GOT3 (cell line): ENCODE data around the gene PLA2R1.

ENCODE experiments used
- DNase-seq: peaks from one replicate; lab custom pipeline; 2025; ENCODE audit warnings: mixed read lengths; lab: John Stamatoyannopoulos, UW

The PLA2R1 gene

GRCh38 chr2:160033732-160034392 lies 28.6 kb downstream of the PLA2R1 start:
- DNase-seq: no peak

GRCh38 chr2:160029270-160029628 lies 33.2 kb downstream of the PLA2R1 start:
- DNase-seq: no peak

GRCh38 chr2:160028431-160029269 lies 33.8 kb downstream of the PLA2R1 start:
- no peak for DNase-seq

GRCh38 chr2:160022162-160022561 lies 40.3 kb downstream of the PLA2R1 start:
- DNase-seq: no peak

GRCh38 chr2:160019374-160020090 lies 42.9 kb downstream of the PLA2R1 start:
- no peak for DNase-seq

GRCh38 chr2:160015746-160016145 lies 46.7 kb downstream of the PLA2R1 start:
- no peak for DNase-seq

GRCh38 chr2:160014227-160014626 lies 48.2 kb downstream of the PLA2R1 start:
- no peak for DNase-seq

DNA sequence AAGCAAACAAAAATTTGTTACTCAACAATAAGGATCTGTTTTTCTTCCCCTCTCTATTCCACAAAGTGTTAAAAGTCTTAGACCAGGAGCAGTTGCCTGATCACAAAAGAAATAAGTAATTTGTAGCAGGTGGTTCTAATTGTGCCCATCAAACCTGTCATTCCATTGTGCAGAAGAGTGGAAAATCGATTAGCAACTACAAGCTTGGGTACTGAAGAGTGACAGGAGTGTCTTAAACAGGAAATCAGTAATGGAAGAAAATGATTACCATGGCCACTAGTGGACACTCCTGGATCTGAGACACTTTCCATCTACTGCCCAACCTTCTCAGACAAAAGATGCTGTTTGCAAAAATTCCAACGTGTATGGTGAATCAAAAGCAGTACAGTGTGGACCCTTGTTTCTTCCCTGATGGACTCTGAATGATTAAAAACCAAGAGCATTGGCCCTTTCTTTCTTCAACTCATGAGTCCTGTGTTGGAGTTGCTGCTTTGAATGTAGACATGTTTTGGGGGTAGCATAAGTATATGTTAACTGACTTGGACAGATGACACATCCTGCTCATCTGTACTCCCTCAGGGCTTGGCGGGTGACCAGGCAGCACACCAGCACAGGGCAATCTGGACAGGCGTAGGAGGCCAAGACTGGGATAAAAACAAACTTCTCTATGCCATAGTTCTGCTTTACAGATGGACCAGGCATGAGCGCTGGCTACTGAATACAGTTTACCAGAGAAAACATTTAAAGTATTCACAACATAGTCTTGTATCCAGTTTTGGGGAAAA lies 51.9 kb downstream of the PLA2R1 start:
- no peak for DNase-seq

DNA sequence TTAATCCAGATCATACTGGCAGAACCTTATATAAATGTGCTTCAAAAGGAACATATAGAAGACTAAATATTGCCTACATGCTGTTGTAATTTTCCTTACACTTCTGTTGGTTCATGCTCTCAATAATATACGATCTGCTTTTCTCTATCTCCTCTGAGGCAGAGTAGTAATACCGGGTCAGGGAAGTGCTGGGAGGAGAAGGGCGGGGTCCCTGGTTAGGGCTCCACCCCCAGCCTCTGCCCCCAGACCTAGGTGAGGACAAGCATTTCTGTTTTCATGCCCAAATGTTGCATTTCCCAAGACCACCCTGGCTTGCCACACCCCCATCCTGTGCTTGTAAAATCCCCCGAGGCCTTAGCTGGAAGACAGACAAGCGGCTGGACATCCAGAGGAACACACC lies 55.3 kb downstream of the PLA2R1 start:
- DNase-seq: no peak

DNA sequence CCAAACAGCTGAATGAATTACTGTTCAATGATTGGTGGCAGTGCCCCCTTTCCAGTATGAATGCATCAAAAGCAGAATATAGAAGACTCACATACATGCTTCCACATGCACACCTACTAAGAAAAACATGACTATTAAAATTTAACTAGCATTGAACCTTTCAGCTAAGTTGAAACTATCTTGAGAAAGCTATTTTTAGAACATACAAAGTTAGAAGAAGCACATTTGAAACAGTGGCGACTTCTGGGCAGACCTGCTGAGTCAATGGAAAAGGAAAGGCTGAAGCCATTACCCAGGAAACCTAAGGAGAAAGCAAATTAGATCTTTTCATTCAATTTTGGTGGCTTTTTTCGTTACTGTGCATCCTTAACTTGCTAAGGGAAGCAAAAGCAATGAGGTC lies 55.9 kb downstream of the PLA2R1 start:
- no peak for DNase-seq

- DNase-seq: no peak
Observed at GRCh38 chr2:160005908-160006307, 56.5 kb downstream of the PLA2R1 start.

DNA sequence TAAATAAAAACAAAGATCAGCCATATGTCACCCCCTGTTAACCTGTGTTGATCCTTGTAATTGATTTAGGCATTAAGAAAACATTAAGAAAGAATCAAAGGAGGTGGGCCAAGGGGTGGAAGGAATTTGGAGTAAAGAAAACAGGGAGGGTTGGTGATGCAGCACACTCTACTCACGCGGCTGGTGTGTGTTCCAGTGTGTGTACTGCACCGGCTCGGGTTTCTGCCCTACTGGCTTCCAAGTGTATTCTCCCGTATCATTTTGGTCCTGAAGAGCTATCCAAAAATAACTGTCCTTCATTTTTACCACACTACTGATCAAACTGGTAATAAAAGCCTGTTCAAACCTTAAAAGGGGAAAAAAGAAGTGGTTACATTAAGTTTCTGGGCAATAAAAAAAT lies 56.9 kb downstream of the PLA2R1 start:
- DNase-seq: no peak

- no peak for DNase-seq
Observed at GRCh38 chr2:159998961-159999360, 63.5 kb downstream of the PLA2R1 start.

- no peak for DNase-seq
Observed at GRCh38 chr2:159998243-159998642, 64.2 kb downstream of the PLA2R1 start.

DNA sequence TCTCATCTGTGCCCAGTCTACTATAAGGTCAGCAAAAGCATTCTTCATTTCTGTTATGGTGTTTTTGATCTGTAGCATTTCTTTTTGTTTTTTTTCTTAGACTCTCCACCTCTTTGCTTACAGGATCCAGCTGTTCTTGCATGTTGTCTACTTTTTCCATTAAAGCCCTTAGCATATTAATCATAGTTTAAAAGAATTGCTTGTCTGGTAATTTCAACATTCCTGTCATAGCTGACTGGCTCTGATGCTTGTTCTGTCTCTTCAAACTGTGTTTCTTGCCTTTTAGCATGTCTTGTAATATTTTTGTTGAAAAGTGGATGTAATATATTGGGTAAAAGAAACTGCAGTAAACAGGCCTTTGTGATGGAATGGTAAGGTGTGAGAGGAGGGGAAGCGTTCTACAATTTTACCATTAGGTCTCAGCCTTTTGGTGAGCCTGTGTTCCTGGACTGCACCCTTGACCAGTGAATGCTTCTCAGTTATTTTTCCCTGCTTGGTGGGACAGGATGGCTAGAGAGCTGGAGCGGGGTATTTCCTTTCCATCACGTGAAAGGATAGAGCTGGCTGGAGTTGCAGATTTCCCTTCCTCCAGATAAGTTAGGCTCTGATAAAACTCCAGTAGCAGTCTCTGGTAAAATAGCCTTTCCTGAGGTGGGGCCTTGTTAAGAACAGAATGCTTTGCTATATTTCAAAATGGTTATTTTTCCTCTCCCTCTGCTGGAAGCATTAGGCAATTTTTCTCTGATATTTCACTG lies 65.4 kb downstream of the PLA2R1 start:
- DNase-seq: no peak

DNA sequence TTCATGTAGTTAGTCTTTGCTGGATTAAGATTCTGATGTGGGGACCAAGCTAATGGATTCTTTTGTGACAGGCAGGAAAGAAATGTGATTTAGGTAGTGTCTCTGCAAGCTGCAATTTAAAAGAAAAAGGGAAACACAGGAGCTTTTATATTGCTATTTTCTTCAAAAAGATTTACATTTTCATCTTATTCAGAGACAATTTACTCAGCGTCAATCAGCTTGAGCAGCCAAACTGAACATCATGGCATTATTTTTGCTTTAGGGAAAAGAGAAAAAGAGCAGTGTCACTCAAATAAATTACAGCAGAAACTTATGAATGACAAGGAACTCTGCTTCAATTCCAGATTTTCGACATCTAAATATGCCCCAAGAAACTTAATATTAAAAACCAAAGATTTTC lies 67.4 kb downstream of the PLA2R1 start:
- no peak for DNase-seq

GRCh38 chr2:159989249-159989648 lies 73.2 kb downstream of the PLA2R1 start:
- DNase-seq: no peak

DNA sequence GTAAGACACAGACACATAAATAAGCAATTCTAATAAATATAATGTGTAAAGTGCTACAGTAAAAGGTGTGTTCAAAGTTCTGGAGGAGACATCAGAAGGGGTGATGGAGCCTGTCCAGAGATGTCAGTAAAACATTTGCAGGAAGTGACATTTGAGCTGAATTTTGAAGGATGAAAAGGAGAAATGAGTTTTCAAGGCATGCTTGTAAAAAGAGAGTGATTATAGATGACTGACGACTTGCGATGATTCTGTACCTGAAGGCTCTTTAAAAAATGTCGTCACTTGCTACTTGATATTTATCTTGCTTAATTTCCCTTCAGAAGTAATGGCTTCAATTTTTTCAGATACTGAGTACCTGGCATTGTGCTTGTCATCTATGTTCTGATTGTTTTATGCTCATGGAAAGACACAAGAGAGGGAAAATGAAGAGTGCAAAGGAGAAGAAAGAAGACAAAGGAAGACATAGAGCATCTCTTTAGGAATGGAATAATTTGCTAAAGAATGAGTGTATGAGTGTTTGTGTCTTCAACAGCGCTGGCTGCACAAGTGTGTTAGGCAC lies 73.9 kb downstream of the PLA2R1 start:
- no peak for DNase-seq

GRCh38 chr2:159987181-159987580 lies 75.2 kb downstream of the PLA2R1 start:
- no peak for DNase-seq

DNA sequence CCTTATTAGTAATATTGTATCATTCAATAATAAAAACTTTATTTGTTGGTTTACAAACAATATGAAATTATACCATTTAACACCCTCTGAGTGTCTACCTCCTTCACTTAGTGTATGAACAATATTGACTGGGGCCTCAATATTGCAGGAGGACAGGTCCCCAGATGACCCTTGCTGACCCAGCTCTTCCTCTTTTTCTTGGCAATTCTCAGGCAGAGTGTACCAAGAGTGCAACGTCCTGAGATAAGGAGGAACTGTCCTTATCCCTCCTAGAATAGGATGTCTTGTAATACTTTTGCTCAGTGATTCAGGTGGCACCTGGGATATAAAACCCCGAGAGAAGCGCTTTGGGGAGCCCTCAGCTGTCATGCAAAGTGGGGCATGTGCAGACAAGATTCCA lies 76.8 kb downstream of the PLA2R1 start:
- DNase-seq: no peak

- no peak for DNase-seq
Observed at GRCh38 chr2:159984034-159984433, 78.4 kb downstream of the PLA2R1 start.
